HEK293 (cell line): ENCODE data around the gene TREX2.

Experiments used
- CTCF ChIA-PET: fragments of 350-600 bp; formaldehyde crosslinking; extraction: SDS; loops from one replicate; lab custom pipeline; 2021; ENCODE audit warnings: antibody characterized with exemption; lab: Yijun Ruan, JAX
- POLR2A ChIA-PET: fragments of 300-600 bp; formaldehyde crosslinking; extraction: SDS; loops from one replicate; lab custom pipeline; 2020; ENCODE audit warnings: antibody characterized with exemption, inconsistent platforms; lab: Yijun Ruan, JAX
- H3K27ac ChIP-seq: fragments of 200-500 bp; sonication (Bioruptor generic); 2 replicates; pipeline ENCODE4 v1.5.1; 2014; ENCODE audit warnings: low read depth, low read length, control low read depth, inconsistent platforms; ENCODE audit errors: extremely low read depth
- H3K36me3 ChIP-seq, 2 experiments: fragments of 200-500 bp in 1 of 2; sonication (Bioruptor generic) in 1 of 2; 1 replicate in 1 of 2; 2 replicates in 1 of 2; pipeline ENCODE4 v1.5.1; 2014 to 2017; ENCODE audit warnings: inconsistent platforms in 2 of 2, low read length in 2 of 2; ENCODE audit not compliant: control insufficient read depth in 2 of 2, insufficient read depth in 1 of 2
- H3K4me1 ChIP-seq: fragments of 200-500 bp; sonication (Bioruptor generic); 2 replicates; pipeline ENCODE4 v1.5.1; 2014; ENCODE audit warnings: mild to moderate bottlenecking, low read length, inconsistent platforms; ENCODE audit not compliant: control insufficient read depth, insufficient read depth
- H3K4me3 ChIP-seq: 2 replicates; pipeline ENCODE4 v1.5.1; 2011; ENCODE audit warnings: low read depth, mild to moderate bottlenecking, control low read depth, low read length, moderate library complexity
- H3K9me3 ChIP-seq: fragments of 200-500 bp; sonication (Bioruptor generic); 2 replicates; pipeline ENCODE4 v1.5.1; 2014; ENCODE audit warnings: low read depth, low read length, inconsistent platforms; ENCODE audit not compliant: control insufficient read depth, insufficient read depth
- AEBP2 ChIP-seq: fragments of 450-650 bp; formaldehyde crosslinking; IDR thresholded peaks from 2 replicates; pipeline ENCODE4 v1.5.1; 2016; ENCODE audit warnings: missing biosample characterization, missing genetic modification characterization, borderline replicate concordance
- BCL11B ChIP-seq: fragments of 450-650 bp; formaldehyde crosslinking; IDR thresholded peaks from 2 replicates; pipeline ENCODE4 v1.5.1; 2016; ENCODE audit warnings: low read depth, missing biosample characterization, missing genetic modification characterization
- HIC1 ChIP-seq: fragments of 450-650 bp; formaldehyde crosslinking; IDR thresholded peaks from 2 replicates; pipeline ENCODE4 v1.5.1; 2016; ENCODE audit warnings: missing biosample characterization, missing genetic modification characterization
- HOXD13 ChIP-seq: sonication (generic); formaldehyde crosslinking; IDR thresholded peaks from 2 replicates; pipeline ENCODE4 v1.8.0; 2022; ENCODE audit warnings: missing genetic modification reagents, borderline replicate concordance
- KLF9 ChIP-seq: fragments of 450-650 bp; formaldehyde crosslinking; IDR thresholded peaks from 2 replicates; pipeline ENCODE4 v1.5.1; 2016; ENCODE audit warnings: missing biosample characterization, missing genetic modification characterization, low read depth
- SP2 ChIP-seq: fragments of 450-650 bp; formaldehyde crosslinking; IDR thresholded peaks from 2 replicates; pipeline ENCODE4 v1.5.1; 2016; ENCODE audit warnings: missing biosample characterization, missing genetic modification characterization
- TCF7L2 ChIP-seq: IDR thresholded peaks from 2 replicates; pipeline ENCODE4 v1.6.1; 2011; ENCODE audit warnings: low read depth, mild to moderate bottlenecking, inconsistent platforms, low read length, moderate library complexity, borderline replicate concordance
- ZBTB26 ChIP-seq: fragments of 450-650 bp; formaldehyde crosslinking; optimal IDR thresholded peaks from 2 replicates; pipeline ENCODE3; 2016; ENCODE audit warnings: missing biosample characterization, mild to moderate bottlenecking, missing genetic modification characterization
- ZNF169 ChIP-seq: fragments of 450-650 bp; formaldehyde crosslinking; IDR thresholded peaks from 2 replicates; pipeline ENCODE4 v1.5.1; 2016; ENCODE audit warnings: missing biosample characterization, missing genetic modification characterization
- ZNF202 ChIP-seq: fragments of 450-650 bp; formaldehyde crosslinking; IDR thresholded peaks from 2 replicates; pipeline ENCODE4 v1.5.1; 2016; ENCODE audit warnings: missing biosample characterization, missing genetic modification characterization, borderline replicate concordance
- ZNF473 ChIP-seq: fragments of 450-650 bp; formaldehyde crosslinking; IDR thresholded peaks from 2 replicates; pipeline ENCODE4 v1.5.1; 2017; ENCODE audit warnings: missing biosample characterization, missing genetic modification characterization
- ZNF48 ChIP-seq: fragments of 450-650 bp; formaldehyde crosslinking; IDR thresholded peaks from 2 replicates; pipeline ENCODE4 v1.5.1; 2016; ENCODE audit warnings: missing biosample characterization, missing genetic modification characterization
- ZNF571 ChIP-seq: fragments of 450-650 bp; formaldehyde crosslinking; IDR thresholded peaks from 2 replicates; pipeline ENCODE4 v1.5.0; 2017; ENCODE audit warnings: missing biosample characterization, missing genetic modification characterization
- ZNF585B ChIP-seq: fragments of 450-650 bp; formaldehyde crosslinking; IDR thresholded peaks from 2 replicates; pipeline ENCODE4 v1.5.1; 2016; ENCODE audit warnings: missing biosample characterization, missing genetic modification characterization
- ZNF596 ChIP-seq: fragments of 450-650 bp; IDR thresholded peaks from 2 replicates; pipeline ENCODE4 v1.5.0; 2018; ENCODE audit warnings: missing biosample characterization, mild to moderate bottlenecking, missing genetic modification characterization, moderate library complexity
- ZNF664 ChIP-seq: fragments of 450-650 bp; formaldehyde crosslinking; IDR thresholded peaks from 2 replicates; pipeline ENCODE4 v1.5.1; 2016; ENCODE audit warnings: missing biosample characterization, missing genetic modification characterization
- ZNF677 ChIP-seq: fragments of 450-650 bp; IDR thresholded peaks from 2 replicates; pipeline ENCODE4 v1.5.0; 2018; ENCODE audit warnings: missing biosample characterization, mild to moderate bottlenecking, missing genetic modification characterization, moderate library complexity
- ZSCAN18 ChIP-seq: fragments of 450-650 bp; formaldehyde crosslinking; IDR thresholded peaks from 2 replicates; pipeline ENCODE4 v1.5.1; 2016; ENCODE audit warnings: missing biosample characterization, missing genetic modification characterization
- ZSCAN5A ChIP-seq: fragments of 450-650 bp; formaldehyde crosslinking; IDR thresholded peaks from 2 replicates; pipeline ENCODE4 v1.5.1; 2016; ENCODE audit warnings: missing biosample characterization, missing genetic modification characterization

TREX2 gene

GRCh38 chrX:153450114-153450948, 4.5 kb upstream of the TREX2 start:
- no peak overlapping the region for H3K4me3 ChIP-seq
- ChIA-PET CTCF (no interaction called here), POLR2A (no interaction called here)
- H3K27ac ChIP-seq: no peak overlapping the region
- H3K4me1 ChIP-seq: no peaks in the 10 kb centered on the region
- no peaks in the 10 kb centered on the region for H3K9me3 ChIP-seq
- peaks cover 0 to 24% of the 10 kb centered on the region in 2 experiments; a peak in 2 of 3 replicates for H3K36me3 ChIP-seq
- TF ChIP-seq HIC1 (no peak), ZNF585B (no peak), ZNF473 (tag by site-specific recombination) (no peak), BCL11B (no peak), ZNF596 (tag by site-specific recombination) (no peak), KLF9 (tag by site-specific recombination) (no peak), ZSCAN5A (tag by site-specific recombination) (no peak), ZNF677 (no peak), ZBTB26 (tag by site-specific recombination) (no peak), SP2 (tag by site-specific recombination) (no peak), ZNF202 (tag by site-specific recombination) (no peak), TCF7L2 (no peak), ZNF571 (tag by site-specific recombination) (no peak), AEBP2 (tag by site-specific recombination) (no peak), ZSCAN18 (tag by site-specific recombination) (no peak), ZNF169 (no peak), HOXD13 (no peak), ZNF664 (tag by site-specific recombination) (no peak), ZNF48 (tag by site-specific recombination) (no peak)
